HepG2 (cell line): ENCODE results near the gene CRIM1. TPM values are rescaled to one million over a fixed set of nuclear protein-coding genes. Genes with fewer than 3 reads are reported as not detected.
A peak's percentile ranks its signal among the peaks of the same experiment; 100 is the strongest.

ENCODE experiments used
- ATAC-seq: fragments of 200-7000 bp; cut with Tn5 transposase; 3 replicates; pipeline ENCODE4 v1.9.1; 2020; ENCODE audit warnings: mild to moderate bottlenecking, moderate library complexity
- BruUV-seq: library from RNA; stranded (reverse); fragments of 400-500 nt; replicated peaks from 2 replicates; lab custom pipeline; 2021; lab: Mats Ljungman, UMichigan
- CTCF ChIA-PET: fragments of 300-600 bp; formaldehyde crosslinking; extraction: SDS; loops from one replicate; lab custom pipeline; 2021; ENCODE audit warnings: low total read pairs, inconsistent platforms, low intra/inter-chr PET ratio; lab: Yijun Ruan, JAX
- POLR2A ChIA-PET: fragments of 350-600 bp; sonication (Branson Sonifier 250); formaldehyde crosslinking; loops from one replicate; lab custom pipeline; 2020; ENCODE audit warnings: antibody characterized with exemption, inconsistent platforms; lab: Yijun Ruan, JAX
- DNase-seq: peaks from one replicate; pipeline ENCODE4 v3.0.0-alpha.2; 2015; ENCODE audit warnings: low spot score
- FAIRE-seq: peaks from 3 replicates; lab custom pipeline; 2011; peaks lifted over from hg19 to GRCh38; lab: Jason Lieb, UNC
- H2AFZ ChIP-seq: one replicate; pipeline ENCODE4 v1.6.1; 2011; ENCODE audit warnings: low read length, inconsistent platforms
- H3K27ac ChIP-seq: fragments of 300-600 bp; 3 replicates; pipeline ENCODE4 v1.8.0; 2011; ENCODE audit warnings: mixed run types, mild to moderate bottlenecking, mixed read lengths, low read length, inconsistent platforms; ENCODE audit not compliant: insufficient read depth; ENCODE audit errors: extremely low read length
- H3K27me3 ChIP-seq, 2 experiments: fragments of 200-600 bp in 1 of 2; 2 replicates in 1 of 2; 3 replicates in 1 of 2; pipeline versions ENCODE4 v1.6.0 to v1.8.0; 2011; ENCODE audit warnings: low read length in 2 of 2, mild to moderate bottlenecking in 2 of 2, moderate library complexity in 2 of 2, inconsistent platforms in 1 of 2; ENCODE audit not compliant: insufficient read depth in 2 of 2, control insufficient read depth in 1 of 2
- H3K36me3 ChIP-seq, 2 experiments: fragments of 200-600 bp in 1 of 2; replicated peaks in 1 of 2; 2 replicates in 1 of 2; 3 replicates in 1 of 2; pipeline versions ENCODE4 v1.5.1 to v1.8.0; 2011; ENCODE audit warnings: low read length in 2 of 2, inconsistent platforms in 1 of 2; ENCODE audit not compliant: insufficient read depth in 2 of 2, control insufficient read depth in 1 of 2
- H3K4me1 ChIP-seq: 2 replicates; pipeline ENCODE4 v1.5.1; 2012; ENCODE audit warnings: low read length, inconsistent platforms; ENCODE audit not compliant: insufficient read depth
- H3K4me2 ChIP-seq: 2 replicates; pipeline ENCODE4 v1.6.0; 2011; ENCODE audit warnings: low read depth, low read length, inconsistent platforms
- H3K4me3 ChIP-seq, 3 experiments: fragments of 200-600 bp in 1 of 3; sonication (generic), shearing (Covaris generic) in 1 of 3; replicated peaks in 1 of 3; 2 replicates each; pipeline ENCODE4 v1.5.1; 2011 to 2016; ENCODE audit warnings: low read length in 3 of 3, inconsistent platforms in 2 of 3, low read depth in 2 of 3, mild to moderate bottlenecking in 2 of 3, control low read depth in 1 of 3, mixed read lengths in 1 of 3; ENCODE audit not compliant: insufficient read depth in 1 of 3
- H3K79me2 ChIP-seq: one replicate; pipeline ENCODE4 v1.6.1; 2011; ENCODE audit warnings: low read length, inconsistent platforms; ENCODE audit not compliant: insufficient read depth
- H3K9ac ChIP-seq: 2 replicates; pipeline ENCODE4 v1.6.0; 2011; ENCODE audit warnings: mild to moderate bottlenecking, low read depth, low read length, inconsistent platforms; ENCODE audit not compliant: insufficient read depth
- H3K9me3 ChIP-seq: 2 replicates; pipeline ENCODE4 v1.5.1; 2012; ENCODE audit warnings: mild to moderate bottlenecking, low read length
- H4K20me1 ChIP-seq: 2 replicates; pipeline ENCODE4 v1.6.0; 2011; ENCODE audit warnings: inconsistent platforms, mild to moderate bottlenecking, low read length, moderate library complexity; ENCODE audit not compliant: insufficient read depth
- DPF2 ChIP-seq: sonication (generic); formaldehyde crosslinking; IDR thresholded peaks from 2 replicates; pipeline ENCODE4 v1.4.0; 2020; ENCODE audit warnings: mild to moderate bottlenecking, low read depth, missing genetic modification reagents, borderline replicate concordance
- GLI4 ChIP-seq: sonication (generic); formaldehyde crosslinking; IDR thresholded peaks from 2 replicates; pipeline ENCODE4 v1.5.1; 2020; ENCODE audit warnings: missing genetic modification reagents, mild to moderate bottlenecking, moderate library complexity, borderline replicate concordance
- ISX ChIP-seq: sonication (generic); formaldehyde crosslinking; conservative IDR thresholded peaks from 2 replicates; pipeline ENCODE4 v1.5.0; 2020; ENCODE audit warnings: missing genetic modification reagents
- MEIS2 ChIP-seq: sonication (generic); formaldehyde crosslinking; IDR thresholded peaks from 2 replicates; pipeline ENCODE4 v1.9.0; 2021; ENCODE audit warnings: mild to moderate bottlenecking, missing genetic modification reagents
- NFRKB ChIP-seq: fragments of 450-650 bp; IDR thresholded peaks from 2 replicates; pipeline ENCODE4 v1.6.1; 2017
- PAWR ChIP-seq: sonication (generic); formaldehyde crosslinking; IDR thresholded peaks from 2 replicates; pipeline ENCODE4 v1.4.0; 2020; ENCODE audit warnings: missing genetic modification reagents, mild to moderate bottlenecking, borderline replicate concordance
- ZNF547 ChIP-seq: sonication (generic); formaldehyde crosslinking; IDR thresholded peaks from 2 replicates; pipeline ENCODE4 v1.5.1; 2020; ENCODE audit warnings: mild to moderate bottlenecking, missing genetic modification reagents
- ZNF644 ChIP-seq: IDR thresholded peaks from 2 replicates; pipeline ENCODE4 v1.6.1; 2016; ENCODE audit warnings: low read depth
- ZSCAN25 ChIP-seq: sonication (generic); formaldehyde crosslinking; IDR thresholded peaks from 2 replicates; pipeline ENCODE4 v1.8.0; 2022; ENCODE audit warnings: mild to moderate bottlenecking, missing genetic modification reagents
- WGBS: methylation state at CpG from one replicate; pipeline ENCODE4 v1.1.6; 2017; ENCODE audit warnings: low lambda C conversion rate; 5-methylcytosine and 5-hydroxymethylcytosine counted together
- in situ Hi-C: cut with HindIII; loops from 2 replicates; pipeline ENCODE4 v1.10.0; 2017; ENCODE audit warnings: low pct_unique_long_range_greater_than_20kb; ENCODE audit not compliant: extremely low pct_ligation_motif_present
- intact Hi-C: fragments of 100-400 bp; cut with micrococcal nuclease; formaldehyde crosslinking; loops from one replicate; pipeline ENCODE4 v1.10.0; 2022; ENCODE audit not compliant: unreplicated experiment
- polyA plus RNA-seq, 8 experiments: library from polyadenylated mRNA; depleted of rRNA in 3 of 8; stranded (reverse) in 7 of 8; unstranded in 1 of 8; fragments of >200 nt; fragmentation: Illumina TruSeq in 4 of 8; extraction: Trizol in 4 of 8; gene quantifications; 2 replicates each; pipeline versions ENCODE4 v1.2.1 to v1.2.3, GENCODE V29; 2011 to 2016; ENCODE audit warnings: low read depth in 4 of 8, missing spikeins in 1 of 8, mixed read lengths in 1 of 8; ENCODE audit not compliant: insufficient read depth in 1 of 8
- total RNA-seq, 5 experiments: library from RNA; depleted of rRNA; stranded (reverse); fragments of >200 nt; fragmentation: Illumina TruSeq; extraction: Trizol; gene quantifications; 2 replicates each; pipeline ENCODE4 v1.2.3, GENCODE V29; 2016; ENCODE audit warnings: low read depth in 1 of 5
- TF ChIP-seq, protein P1 (sequence below), 2 experiments: fragments of 450-650 bp in 1 of 2; sonication (generic) in 1 of 2; formaldehyde crosslinking in 1 of 2; IDR thresholded peaks; 2 replicates each; pipeline versions ENCODE4 v1.6.1 to v1.8.0; 2016 to 2022; ENCODE audit warnings: antibody characterized with exemption in 1 of 2, mild to moderate bottlenecking in 1 of 2, missing genetic modification reagents in 1 of 2

The CRIM1 gene
- total and polyA plus RNA-seq, 2 of the 13 experiments (the other 11 are each of a cell fraction or from before 2014, with no cell fraction given): 39.1 to 69.9 TPM

GRCh38 chr2:36539631-36540030 lies 184.1 kb downstream of the CRIM1 start:
- no peak for ATAC-seq
- no peaks in the 10 kb centered on the region for H3K79me2 ChIP-seq
- H2AFZ ChIP-seq: no peak overlapping the region
- peaks cover 29 to 68% of the 10 kb centered on the region in 2 experiments for H3K36me3 ChIP-seq
- TF ChIP-seq DPF2 (no peak), MEIS2 (CRISPR knock-in tag) (no peak), ISX (no peak), ZSCAN25 (CRISPR knock-in tag) (no peak), NFRKB (no peak), ZNF644 (no peak), ZNF547 (no peak), PAWR (CRISPR knock-in tag) (no peak), GLI4 (CRISPR knock-in tag) (no peak)
- TF ChIP-seq, protein P1, sequence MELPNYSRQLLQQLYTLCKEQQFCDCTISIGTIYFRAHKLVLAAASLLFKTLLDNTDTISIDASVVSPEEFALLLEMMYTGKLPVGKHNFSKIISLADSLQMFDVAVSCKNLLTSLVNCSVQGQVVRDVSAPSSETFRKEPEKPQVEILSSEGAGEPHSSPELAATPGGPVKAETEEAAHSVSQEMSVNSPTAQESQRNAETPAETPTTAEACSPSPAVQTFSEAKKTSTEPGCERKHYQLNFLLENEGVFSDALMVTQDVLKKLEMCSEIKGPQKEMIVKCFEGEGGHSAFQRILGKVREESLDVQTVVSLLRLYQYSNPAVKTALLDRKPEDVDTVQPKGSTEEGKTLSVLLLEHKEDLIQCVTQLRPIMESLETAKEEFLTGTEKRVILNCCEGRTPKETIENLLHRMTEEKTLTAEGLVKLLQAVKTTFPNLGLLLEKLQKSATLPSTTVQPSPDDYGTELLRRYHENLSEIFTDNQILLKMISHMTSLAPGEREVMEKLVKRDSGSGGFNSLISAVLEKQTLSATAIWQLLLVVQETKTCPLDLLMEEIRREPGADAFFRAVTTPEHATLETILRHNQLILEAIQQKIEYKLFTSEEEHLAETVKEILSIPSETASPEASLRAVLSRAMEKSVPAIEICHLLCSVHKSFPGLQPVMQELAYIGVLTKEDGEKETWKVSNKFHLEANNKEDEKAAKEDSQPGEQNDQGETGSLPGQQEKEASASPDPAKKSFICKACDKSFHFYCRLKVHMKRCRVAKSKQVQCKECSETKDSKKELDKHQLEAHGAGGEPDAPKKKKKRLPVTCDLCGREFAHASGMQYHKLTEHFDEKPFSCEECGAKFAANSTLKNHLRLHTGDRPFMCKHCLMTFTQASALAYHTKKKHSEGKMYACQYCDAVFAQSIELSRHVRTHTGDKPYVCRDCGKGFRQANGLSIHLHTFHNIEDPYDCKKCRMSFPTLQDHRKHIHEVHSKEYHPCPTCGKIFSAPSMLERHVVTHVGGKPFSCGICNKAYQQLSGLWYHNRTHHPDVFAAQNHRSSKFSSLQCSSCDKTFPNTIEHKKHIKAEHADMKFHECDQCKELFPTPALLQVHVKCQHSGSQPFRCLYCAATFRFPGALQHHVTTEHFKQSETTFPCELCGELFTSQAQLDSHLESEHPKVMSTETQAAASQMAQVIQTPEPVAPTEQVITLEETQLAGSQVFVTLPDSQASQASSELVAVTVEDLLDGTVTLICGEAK (IDR thresholded peaks at IDR 0.05): no peak
- TF ChIP-seq, protein P1 (CRISPR knock-in tag; IDR thresholded peaks at IDR 0.05): no peak
- H3K4me3 ChIP-seq: no peak overlapping the region
- TSS peak; percentile 6 for BruUV-seq
- no peak overlapping the region for H3K4me2 ChIP-seq
- no peak overlapping the region for H3K9ac ChIP-seq
- no peak for DNase-seq
- in situ Hi-C loops: loop anchor here (10.0 kb wide), 1 partner anchor 125 kb away; no protein-coding TSS in a partner anchor
- over 99% methylated on average over 7 of the region's 7 CpGs for WGBS
- no peaks in the 10 kb centered on the region for H4K20me1 ChIP-seq
- no peak for FAIRE-seq
- intact Hi-C loops: no loop called here
- CTCF ChIA-PET: no interaction called here
- no peaks in the 10 kb centered on the region for H3K27me3 ChIP-seq
- POLR2A ChIA-PET: no interaction called here
- H3K9me3 ChIP-seq: no peaks in the 10 kb centered on the region
- no peaks in the 10 kb centered on the region for H3K4me1 ChIP-seq
- H3K27ac ChIP-seq: no peak overlapping the region
